Ishikawa (cell line): Measurements from ENCODE around the gene TBXT.

Source experiments
- EP300 ChIP-seq: IDR thresholded peaks from 2 replicates; pipeline ENCODE4 v1.6.1; 2012; ENCODE audit warnings: borderline replicate concordance
- RAD21 ChIP-seq: IDR thresholded peaks from 2 replicates; pipeline ENCODE4 v1.6.1; 2012; ENCODE audit warnings: low read depth
- TAF1 ChIP-seq: IDR thresholded peaks from 2 replicates; pipeline ENCODE4 v1.6.1; 2012; ENCODE audit warnings: low read depth, mild to moderate bottlenecking
- TEAD4 ChIP-seq: IDR thresholded peaks from 2 replicates; pipeline ENCODE4 v1.6.1; 2012
- YY1 ChIP-seq: IDR thresholded peaks from 2 replicates; pipeline ENCODE4 v1.6.1; 2012; ENCODE audit warnings: low read depth
- TF ChIP-seq, protein P1 (sequence below): IDR thresholded peaks from 2 replicates; pipeline ENCODE4 v1.6.1; 2012
- TF ChIP-seq, protein P2 (sequence below): IDR thresholded peaks from 2 replicates; pipeline ENCODE4 v1.6.1; 2012; ENCODE audit warnings: low read depth, mild to moderate bottlenecking

DNA sequence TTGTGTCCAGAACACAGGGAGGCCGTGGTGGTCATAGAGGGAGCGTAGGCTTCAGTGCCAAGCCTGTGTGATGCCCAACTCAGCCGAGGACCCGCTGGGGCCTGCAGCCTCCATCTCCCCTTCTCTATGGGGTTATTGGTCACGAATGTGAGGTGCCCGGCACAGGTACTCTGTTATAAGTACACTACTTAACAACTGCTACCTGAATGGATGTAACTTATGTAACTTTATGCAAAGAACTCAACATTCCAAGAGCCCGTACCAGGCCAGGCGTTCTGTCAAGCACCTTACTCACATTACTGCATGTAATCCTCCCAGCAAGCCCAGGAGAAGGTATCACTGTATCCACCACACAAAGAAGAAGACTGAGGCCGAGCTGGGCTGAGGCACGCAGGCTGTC lies 24.5 kb upstream of the TBXT start:
- TF ChIP-seq YY1 = no peak
- no peak for TF ChIP-seq TAF1
- TF ChIP-seq EP300 = no peak
- TF ChIP-seq, protein P1, sequence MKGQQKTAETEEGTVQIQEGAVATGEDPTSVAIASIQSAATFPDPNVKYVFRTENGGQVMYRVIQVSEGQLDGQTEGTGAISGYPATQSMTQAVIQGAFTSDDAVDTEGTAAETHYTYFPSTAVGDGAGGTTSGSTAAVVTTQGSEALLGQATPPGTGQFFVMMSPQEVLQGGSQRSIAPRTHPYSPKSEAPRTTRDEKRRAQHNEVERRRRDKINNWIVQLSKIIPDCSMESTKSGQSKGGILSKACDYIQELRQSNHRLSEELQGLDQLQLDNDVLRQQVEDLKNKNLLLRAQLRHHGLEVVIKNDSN = no peak
- no peak for TF ChIP-seq RAD21
- TF ChIP-seq TEAD4 = no peak
- TF ChIP-seq, protein P2, sequence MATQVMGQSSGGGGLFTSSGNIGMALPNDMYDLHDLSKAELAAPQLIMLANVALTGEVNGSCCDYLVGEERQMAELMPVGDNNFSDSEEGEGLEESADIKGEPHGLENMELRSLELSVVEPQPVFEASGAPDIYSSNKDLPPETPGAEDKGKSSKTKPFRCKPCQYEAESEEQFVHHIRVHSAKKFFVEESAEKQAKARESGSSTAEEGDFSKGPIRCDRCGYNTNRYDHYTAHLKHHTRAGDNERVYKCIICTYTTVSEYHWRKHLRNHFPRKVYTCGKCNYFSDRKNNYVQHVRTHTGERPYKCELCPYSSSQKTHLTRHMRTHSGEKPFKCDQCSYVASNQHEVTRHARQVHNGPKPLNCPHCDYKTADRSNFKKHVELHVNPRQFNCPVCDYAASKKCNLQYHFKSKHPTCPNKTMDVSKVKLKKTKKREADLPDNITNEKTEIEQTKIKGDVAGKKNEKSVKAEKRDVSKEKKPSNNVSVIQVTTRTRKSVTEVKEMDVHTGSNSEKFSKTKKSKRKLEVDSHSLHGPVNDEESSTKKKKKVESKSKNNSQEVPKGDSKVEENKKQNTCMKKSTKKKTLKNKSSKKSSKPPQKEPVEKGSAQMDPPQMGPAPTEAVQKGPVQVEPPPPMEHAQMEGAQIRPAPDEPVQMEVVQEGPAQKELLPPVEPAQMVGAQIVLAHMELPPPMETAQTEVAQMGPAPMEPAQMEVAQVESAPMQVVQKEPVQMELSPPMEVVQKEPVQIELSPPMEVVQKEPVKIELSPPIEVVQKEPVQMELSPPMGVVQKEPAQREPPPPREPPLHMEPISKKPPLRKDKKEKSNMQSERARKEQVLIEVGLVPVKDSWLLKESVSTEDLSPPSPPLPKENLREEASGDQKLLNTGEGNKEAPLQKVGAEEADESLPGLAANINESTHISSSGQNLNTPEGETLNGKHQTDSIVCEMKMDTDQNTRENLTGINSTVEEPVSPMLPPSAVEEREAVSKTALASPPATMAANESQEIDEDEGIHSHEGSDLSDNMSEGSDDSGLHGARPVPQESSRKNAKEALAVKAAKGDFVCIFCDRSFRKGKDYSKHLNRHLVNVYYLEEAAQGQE = no peak
